GM19023 (cell line): ENCODE data around the gene OR52M1.

Experiments used
- ATAC-seq: cut with Tn5 transposase; IDR thresholded peaks from one replicate; pipeline ENCODE4 v1.9.1; 2021; ENCODE audit warnings: mild to moderate bottlenecking, moderate library complexity; ENCODE audit not compliant: unreplicated experiment

The OR52M1 gene

DNA sequence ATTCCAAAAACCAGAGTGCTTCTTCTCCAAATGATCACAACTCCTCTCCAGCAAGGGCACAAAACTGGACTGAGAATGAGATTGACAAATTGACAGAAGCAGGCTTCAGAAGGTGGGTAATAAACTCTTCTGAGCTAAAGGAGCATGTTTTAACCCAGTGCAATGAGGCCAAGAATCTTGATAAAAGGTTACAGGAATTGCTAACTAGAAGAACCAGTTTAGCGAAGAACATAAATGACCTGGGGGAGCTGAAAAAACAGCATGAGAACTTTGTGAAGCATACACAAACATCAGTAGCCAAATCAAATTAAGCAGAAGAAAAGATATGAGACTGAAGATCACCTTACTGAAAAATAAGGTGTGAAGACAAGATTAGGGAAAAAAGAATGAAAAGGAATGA lies 15.5 kb downstream of the OR52M1 start:
- ATAC-seq, result no peak

DNA sequence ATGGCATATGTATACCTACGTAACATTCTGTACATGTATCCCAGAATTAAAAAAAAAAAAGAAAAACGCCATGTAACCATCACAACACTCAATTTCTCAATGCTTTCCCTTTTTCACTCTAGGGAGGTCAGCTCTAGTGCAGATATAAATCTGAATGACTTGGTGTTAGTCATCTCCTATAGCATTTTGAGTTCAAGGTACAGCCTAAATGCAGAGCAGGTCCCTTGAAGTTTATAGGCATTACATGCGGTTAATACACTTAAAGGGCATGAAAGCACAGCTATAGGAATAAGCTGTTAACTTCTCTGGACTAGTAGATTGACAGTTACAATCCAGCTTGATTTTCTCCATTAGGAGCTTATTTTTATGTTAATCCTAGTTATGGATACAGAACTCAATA lies 20.4 kb downstream of the OR52M1 start:
- no peak for ATAC-seq

DNA sequence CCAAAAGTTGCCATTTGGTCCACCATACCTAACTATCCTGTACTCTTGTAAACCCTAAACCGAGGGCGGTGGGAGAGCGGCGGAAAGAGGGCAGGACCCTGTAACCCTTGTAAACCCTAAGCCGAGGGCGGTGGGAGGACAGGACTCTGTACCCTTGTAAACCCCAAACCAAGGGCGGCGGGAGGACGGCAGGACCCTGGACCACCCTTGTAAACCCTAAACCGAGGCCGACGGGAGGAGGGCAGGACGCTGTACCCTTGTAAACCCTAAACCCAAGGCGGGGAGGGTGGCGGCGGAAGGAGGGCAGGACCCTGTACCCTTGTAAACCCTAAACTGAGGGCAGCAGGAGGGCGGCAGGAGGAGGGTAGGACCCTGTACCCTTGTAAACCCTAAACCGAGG lies 24.1 kb downstream of the OR52M1 start:
- ATAC-seq, result no peak

DNA sequence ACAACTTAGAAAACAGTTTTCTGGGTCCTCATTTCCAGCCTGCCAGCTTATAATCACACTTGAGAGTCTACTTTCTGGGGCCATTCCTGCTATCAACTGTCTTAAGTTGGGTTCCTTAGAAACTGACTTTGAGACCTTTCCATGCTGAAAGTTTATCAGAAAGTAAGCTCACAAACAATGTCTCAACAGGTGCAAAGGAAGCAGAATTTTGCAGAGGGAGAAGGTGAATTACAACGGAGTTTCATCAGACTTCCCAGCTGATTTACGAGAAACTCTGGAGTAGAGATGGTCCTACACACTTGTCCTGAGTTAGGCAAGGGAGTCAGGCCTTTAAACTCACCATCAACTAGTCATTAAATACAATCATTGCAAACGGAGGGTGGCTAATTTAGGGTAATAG lies 31.9 kb downstream of the OR52M1 start:
- ATAC-seq, result no peak

DNA sequence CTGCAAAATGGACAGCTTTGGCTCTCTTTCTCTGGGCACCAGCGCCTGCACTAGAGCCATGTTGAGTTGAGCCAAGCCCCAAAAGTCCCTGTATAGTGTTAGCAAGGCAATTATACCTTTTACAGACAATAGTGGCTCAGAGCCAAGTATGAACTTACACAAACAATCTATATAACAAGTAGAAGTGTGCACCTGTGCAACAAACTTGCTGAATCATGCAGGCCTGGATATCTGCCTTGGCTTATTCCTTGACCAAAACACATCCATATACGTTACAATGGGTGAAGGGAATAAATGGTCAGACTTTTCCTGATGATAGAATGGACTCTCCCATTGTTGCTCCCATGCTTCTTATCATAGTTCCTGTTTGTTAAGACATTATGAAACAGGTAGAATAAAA lies 32.8 kb downstream of the OR52M1 start:
- no peak for ATAC-seq

DNA sequence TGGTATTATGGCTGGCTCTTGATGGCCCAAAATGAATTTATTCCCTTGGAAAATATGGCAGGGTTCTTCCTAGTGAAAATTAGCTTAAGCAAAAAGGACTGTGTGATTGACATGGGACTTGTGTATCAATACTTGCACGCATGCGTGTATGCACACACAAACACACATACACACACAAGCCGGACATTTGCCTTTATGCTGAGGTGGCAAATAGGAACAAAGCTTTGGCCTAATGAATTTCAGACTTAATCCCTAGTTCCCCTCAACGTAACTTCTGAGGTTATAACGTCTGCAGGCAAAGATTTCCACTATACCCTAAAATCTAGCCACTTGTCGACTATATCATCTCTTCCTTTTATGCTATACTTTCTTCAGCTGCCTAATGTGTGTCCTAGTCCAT lies 33.6 kb downstream of the OR52M1 start:
- ATAC-seq, result no peak

DNA sequence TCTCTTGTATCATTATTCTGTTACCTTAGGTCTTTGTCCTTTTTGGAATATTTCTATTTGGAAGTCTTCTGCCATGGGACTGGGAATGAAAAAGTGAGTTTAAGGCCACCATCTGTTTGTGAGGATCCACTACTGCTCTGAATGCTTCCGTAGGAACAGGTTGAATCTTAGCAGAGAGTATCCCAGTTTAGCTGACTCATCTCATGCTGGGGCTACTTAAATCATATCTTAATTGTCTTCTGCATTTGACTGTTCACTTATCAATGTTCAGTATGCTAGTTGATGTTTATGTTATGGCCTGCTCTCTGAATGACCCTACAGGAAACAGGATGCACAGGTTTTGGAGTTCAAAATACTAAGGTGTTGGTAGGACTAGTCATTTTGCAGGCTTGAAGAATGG lies 35.1 kb downstream of the OR52M1 start:
- no peak for ATAC-seq

DNA sequence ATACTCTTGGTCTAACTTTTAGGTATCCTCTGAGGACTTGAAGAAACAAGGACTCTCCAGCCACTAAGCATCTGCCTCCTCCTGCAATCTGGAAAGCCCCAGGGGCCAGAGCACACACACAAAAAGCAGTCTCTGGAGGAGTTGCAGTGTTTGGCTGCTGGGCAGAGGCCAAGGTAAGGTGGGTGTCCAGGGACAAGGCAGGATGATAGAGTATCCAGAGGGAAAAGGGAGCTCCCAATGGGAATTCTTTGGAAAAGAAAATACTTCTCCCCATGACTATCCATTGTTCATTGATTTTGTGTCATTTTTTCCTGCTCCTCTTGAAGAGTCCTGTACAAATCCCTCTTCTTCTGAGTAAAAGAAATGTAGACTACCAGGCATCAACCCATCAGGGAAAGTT lies 36.5 kb downstream of the OR52M1 start, which contains the start of gene OR52I2:
OR52I2 (plus strand) TSS at position 301 of the 400 bp plus-strand sequence.
- ATAC-seq, result no peak

DNA sequence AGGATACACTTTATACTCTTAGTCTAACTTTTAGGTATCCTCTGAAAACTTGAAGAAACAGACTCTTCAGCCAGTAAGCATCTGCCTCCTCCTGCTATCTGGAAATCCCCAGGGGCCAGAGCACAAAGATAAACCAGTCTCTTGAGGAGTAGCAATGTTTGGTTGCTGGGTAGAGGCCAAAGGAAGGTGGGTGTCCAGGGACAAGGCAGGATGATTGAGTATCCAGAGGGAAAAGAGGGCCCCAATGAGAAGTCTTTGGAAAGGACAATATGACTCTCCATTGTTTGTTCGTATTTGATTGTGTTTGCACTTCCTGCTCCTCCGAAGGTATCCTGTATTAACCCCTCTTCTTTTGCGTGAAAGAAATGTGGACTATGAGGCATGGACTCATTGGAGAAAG lies 44.0 kb downstream of the OR52M1 start:
- no peak for ATAC-seq

DNA sequence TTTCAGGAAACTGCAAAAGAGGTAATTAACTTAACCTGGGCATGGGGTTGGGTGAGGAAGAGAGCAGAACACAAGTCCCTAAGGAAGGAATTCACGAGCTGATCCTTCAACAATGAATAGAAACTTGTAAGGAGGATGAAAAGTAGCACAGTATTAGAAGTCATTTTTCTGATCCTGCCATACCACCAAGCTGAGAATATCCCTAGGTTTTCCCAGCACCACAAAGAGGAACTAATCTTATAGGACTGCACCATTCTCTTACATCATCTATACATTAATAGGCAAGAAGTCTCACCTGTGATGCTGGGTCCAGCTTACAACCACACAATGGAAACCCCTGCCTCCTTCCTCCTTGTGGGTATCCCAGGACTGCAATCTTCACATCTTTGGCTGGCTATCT lies 48.7 kb downstream of the OR52M1 start, which contains the start of gene OR52I1:
OR52I1 (plus strand) TSS at position 301 of the 400 bp plus-strand sequence; CDS start at position 301, 0 bp downstream.
- no peak for ATAC-seq
